Fibroblast of lung (primary cell): ENCODE measurements around the gene ANKS1A.

Experiments
- CTCF ChIP-seq, 2 donors: IDR thresholded peaks in 1 of 2; conservative IDR thresholded peaks in 1 of 2; 1 replicate in 1 of 2; 2 replicates in 1 of 2; pipeline ENCODE4 v1.5.1; 2011 to 2012; ENCODE audit warnings: low read length in 2 of 2, control low read depth in 1 of 2, inconsistent platforms in 1 of 2, low read depth in 1 of 2, mild to moderate bottlenecking in 1 of 2
- EZH2 ChIP-seq: IDR thresholded peaks from 2 replicates; pipeline ENCODE4 v1.5.1; 2012; ENCODE audit warnings: low read length, control low read depth, mild to moderate bottlenecking; ENCODE audit errors: missing control alignments

DNA sequence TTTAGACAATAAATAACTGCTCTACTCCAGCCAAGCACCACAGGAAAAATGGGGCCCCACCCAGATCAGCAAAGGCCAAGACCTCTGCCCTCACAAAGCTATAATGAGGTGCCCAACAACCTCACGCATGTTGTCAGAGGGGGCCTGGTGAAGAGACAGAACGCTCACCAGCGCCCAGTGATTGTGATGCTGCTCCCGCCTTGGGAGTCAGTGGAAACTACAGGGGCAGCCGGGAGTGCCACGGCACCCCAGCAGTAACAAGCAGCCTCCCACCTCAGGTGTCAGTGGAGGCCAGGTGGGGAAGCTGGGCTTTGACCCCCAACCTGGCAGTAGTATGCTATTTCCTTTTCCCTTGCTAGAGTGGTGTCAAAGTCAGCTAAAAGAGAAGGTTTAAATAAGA, 204.7 kb downstream of the ANKS1A start:
- TF ChIP-seq CTCF (conservative IDR thresholded peaks at IDR 0.05 in 1 of 2, IDR thresholded peaks at IDR 0.05 in 1 of 2; ENCODE audit: low read depth in 1 of 2, low read length in 2 of 2) (no peak), EZH2 (no peak)
